Muscle of leg (tissue), 11 donors: Measurements from ENCODE around the gene ZBTB20. TPM values are rescaled to one million over a fixed set of nuclear protein-coding genes. Genes with fewer than 3 reads are reported as not detected.
A peak's percentile ranks its signal among the peaks of the same experiment; 100 is the strongest.
"Not testable (repeated sequence)": the region's sequence is repeated elsewhere in the genome, so short reads cannot be mapped to it uniquely, and the experiment has no call there.

Experiments used
- DNase-seq: peaks from one replicate; pipeline ENCODE4 v3.0.0; 2013
- H3K27ac ChIP-seq: one replicate; pipeline ENCODE4 v1.5.1; 2013; ENCODE audit warnings: mild to moderate bottlenecking, low read length, control low read depth
- H3K27me3 ChIP-seq: one replicate; pipeline ENCODE4 v1.6.1; 2013; ENCODE audit warnings: low read length; ENCODE audit not compliant: control insufficient read depth, insufficient read depth
- H3K36me3 ChIP-seq: one replicate; pipeline ENCODE4 v1.6.1; 2013; ENCODE audit warnings: low read length; ENCODE audit not compliant: control insufficient read depth, insufficient read depth
- H3K4me1 ChIP-seq: one replicate; pipeline ENCODE4 v1.6.1; 2013; ENCODE audit warnings: low read length; ENCODE audit not compliant: control insufficient read depth, insufficient read depth
- H3K4me3 ChIP-seq: one replicate; pipeline ENCODE4 v1.5.1; 2013; ENCODE audit warnings: low read length, control low read depth
- H3K9me3 ChIP-seq: replicated peaks from 2 replicates; pipeline ENCODE4 v1.6.1; 2013; ENCODE audit warnings: low read depth, low read length; ENCODE audit not compliant: control insufficient read depth
- WGBS: methylation state at CpG from one replicate; pipeline ENCODE4 v1.1.5; 2013; ENCODE audit warnings: missing lambda C conversion rate; ENCODE audit not compliant: insufficient coverage; 5-methylcytosine and 5-hydroxymethylcytosine counted together
- polyA plus RNA-seq, 8 donors: library from polyadenylated mRNA; unstranded; fragments of 120-200 nt; gene quantifications; one replicate each; pipeline versions ENCODE4 v1.2.1 to v1.2.3, GENCODE V29; 2013; ENCODE audit warnings: inconsistent platforms in 1 of 8, low replicate concordance in 1 of 8; ENCODE audit not compliant: insufficient read length in 8 of 8, insufficient read depth in 1 of 8
- total RNA-seq: library from RNA; stranded (reverse); fragments of 120-200 nt; gene quantifications from one replicate; pipeline ENCODE4 v1.2.4, GENCODE V29; 2013

Gene ZBTB20
- total and polyA plus RNA-seq, 9 donors, result 1.0 to 16.6 (median 2.8) TPM

GRCh38 chr3:115110066-115110465, 37.0 kb downstream of the ZBTB20 start:
- not testable (repeated sequence) for H3K4me3 ChIP-seq, H3K9me3 ChIP-seq, H3K27ac ChIP-seq, H3K4me1 ChIP-seq, H3K27me3 ChIP-seq, H3K36me3 ChIP-seq, DNase-seq
- 70% methylated on average over 2 of the region's 7 CpGs for WGBS

- H3K4me3 ChIP-seq, result no peak overlapping the region
- WGBS, result no CpG with 5 or more reads among the region's 5 CpGs
- H3K27ac ChIP-seq, result no peak overlapping the region
- DNase-seq, result no peak
- peaks cover 4% of the 10 kb centered on the region for H3K9me3 ChIP-seq
- H3K4me1 ChIP-seq, result no peaks in the 10 kb centered on the region
- no peaks in the 10 kb centered on the region for H3K36me3 ChIP-seq
- no peaks in the 10 kb centered on the region for H3K27me3 ChIP-seq
Observed at GRCh38 chr3:115108614-115109013, 38.5 kb downstream of the ZBTB20 start.

- no CpG with 5 or more reads among the region's 2 CpGs for WGBS
- peaks cover 4% of the 10 kb centered on the region for H3K9me3 ChIP-seq
- no peak for DNase-seq
- no peaks in the 10 kb centered on the region for H3K27me3 ChIP-seq
- no peaks in the 10 kb centered on the region for H3K4me1 ChIP-seq
- H3K4me3 ChIP-seq, result no peak overlapping the region
- no peaks in the 10 kb centered on the region for H3K36me3 ChIP-seq
- no peak overlapping the region for H3K27ac ChIP-seq
Observed at GRCh38 chr3:115102046-115102445, 45.0 kb downstream of the ZBTB20 start.

- Histone ChIP-seq H3K27me3 (no peaks in the 10 kb centered on the region), H3K27ac (peak overlapping the region; percentile 81), H3K9me3 (peaks cover 4% of the 10 kb centered on the region), H3K4me3 (peak overlapping the region; percentile 16), H3K4me1 (no peaks in the 10 kb centered on the region), H3K36me3 (no peaks in the 10 kb centered on the region)
- no CpG with 5 or more reads among the region's 2 CpGs for WGBS
- DNase-seq, result no peak
Observed at GRCh38 chr3:115100806-115101205, 46.3 kb downstream of the ZBTB20 start.

GRCh38 chr3:115099986-115100571, 47.0 kb downstream of the ZBTB20 start:
- Histone ChIP-seq H3K9me3 (peaks cover 4% of the 10 kb centered on the region), H3K36me3 (no peaks in the 10 kb centered on the region), H3K27ac (peak overlapping the region; percentile 81), H3K27me3 (no peaks in the 10 kb centered on the region), H3K4me3 (peak overlapping the region; percentile 16), H3K4me1 (no peaks in the 10 kb centered on the region)
- WGBS, result no CpG with 5 or more reads among the region's 5 CpGs
- peak; percentile 87 for DNase-seq

GRCh38 chr3:115099134-115099985, 47.7 kb downstream of the ZBTB20 start:
- no peaks in the 10 kb centered on the region for H3K36me3 ChIP-seq
- peaks cover 2% of the 10 kb centered on the region for H3K9me3 ChIP-seq
- peak; percentile 28 for DNase-seq
- H3K27ac ChIP-seq, result peak overlapping the region; percentile 81
- no CpG with 5 or more reads among the region's 3 CpGs for WGBS
- H3K4me3 ChIP-seq, result peak overlapping the region; percentile 16
- H3K4me1 ChIP-seq, result no peaks in the 10 kb centered on the region
- no peaks in the 10 kb centered on the region for H3K27me3 ChIP-seq

GRCh38 chr3:115098354-115099073, 48.6 kb downstream of the ZBTB20 start:
- Histone ChIP-seq H3K4me1 (no peaks in the 10 kb centered on the region), H3K36me3 (no peaks in the 10 kb centered on the region), H3K9me3 (no peaks in the 10 kb centered on the region), H3K27me3 (no peaks in the 10 kb centered on the region), H3K27ac (no peak overlapping the region), H3K4me3 (no peak overlapping the region)
- DNase-seq, result no peak
- no CpG with 5 or more reads among the region's 7 CpGs for WGBS

- H3K4me1 ChIP-seq, result no peaks in the 10 kb centered on the region
Observed at GRCh38 chr3:115095236-115095635, 51.9 kb downstream of the ZBTB20 start.

GRCh38 chr3:115092220-115092791, 54.8 kb downstream of the ZBTB20 start:
- Histone ChIP-seq H3K36me3 (no peaks in the 10 kb centered on the region), H3K4me3 (no peak overlapping the region), H3K27me3 (no peaks in the 10 kb centered on the region), H3K4me1 (no peaks in the 10 kb centered on the region), H3K27ac (no peak overlapping the region), H3K9me3 (no peaks in the 10 kb centered on the region)
- WGBS, result no CpG with 5 or more reads among the region's 4 CpGs
- DNase-seq, result peak; percentile 83

More at GRCh38 chr3:115095236-115095635, 51.9 kb downstream of the ZBTB20 start:
- Histone ChIP-seq H3K27me3 (no peaks in the 10 kb centered on the region), H3K36me3 (no peaks in the 10 kb centered on the region), H3K4me3 (no peak overlapping the region), H3K9me3 (no peaks in the 10 kb centered on the region), H3K27ac (no peak overlapping the region)
- no peak for DNase-seq
- no CpG with 5 or more reads among the region's 1 CpG for WGBS

- Histone ChIP-seq H3K4me3 (no peak overlapping the region), H3K27ac (no peak overlapping the region), H3K27me3 (no peaks in the 10 kb centered on the region), H3K9me3 (no peaks in the 10 kb centered on the region), H3K36me3 (no peaks in the 10 kb centered on the region), H3K4me1 (no peaks in the 10 kb centered on the region)
- DNase-seq, result no peak
- no CpG with 5 or more reads among the region's 1 CpG for WGBS
Observed at GRCh38 chr3:115090712-115091111, 56.4 kb downstream of the ZBTB20 start.
